ENCODE data around the gene TRAM2. TPM values are rescaled to one million over a fixed set of nuclear protein-coding genes. Genes with fewer than 3 reads are reported as not detected.

Gene TRAM2
- total and polyA plus RNA-seq, 9 of the 15 experiments (the other 6 are each of a cell fraction or from before 2014, with no cell fraction given) = 2.6 to 13.3 (median 8.9) TPM

GRCh38 chr6:52620055-52620905 lies 43.4 kb upstream of the TRAM2 start (continued):
- no peak for TF ChIP-seq CEBPZ (IDR thresholded peaks at IDR 0.05; ENCODE audit: borderline replicate concordance, low read depth, low read length)
- no peak for TF ChIP-seq IRF1 (CRISPR knock-in tag; IDR thresholded peaks at IDR 0.05; ENCODE audit: borderline replicate concordance)
- TF ChIP-seq CEBPG (CRISPR knock-in tag; IDR thresholded peaks at IDR 0.05) = peak; percentile 86
- TF ChIP-seq CEBPG (tag; conservative IDR thresholded peaks at IDR 0.05 in 1 of 2, IDR thresholded peaks at IDR 0.05 in 1 of 2) = peak; percentile 76 to 91
- no peak for TF ChIP-seq HCFC1 (IDR thresholded peaks at IDR 0.05; ENCODE audit: low read depth, low read length)
- TF ChIP-seq ZKSCAN8 (CRISPR knock-in tag; IDR thresholded peaks at IDR 0.05) = no peak
- TF ChIP-seq HES1 (IDR thresholded peaks at IDR 0.05; ENCODE audit: low read depth) = peak; percentile 37; the same call in 1 of the 2 replicates
- TF ChIP-seq KLF6 (CRISPR knock-in tag; IDR thresholded peaks at IDR 0.05; ENCODE audit: borderline replicate concordance) = 0 out of 2 replicates have a peak, but pooled peaks have one; percentile 60
- peak in 1 of 2 experiments; percentile 30; a peak in 1 of 4 replicates for TF ChIP-seq ZNF318 (IDR thresholded peaks at IDR 0.05; ENCODE audit: borderline replicate concordance in 1 of 2, low read depth in 1 of 2)
- TF ChIP-seq ADNP (tag; IDR thresholded peaks at IDR 0.05) = no peak
- no peak for TF ChIP-seq ZBED1 (IDR thresholded peaks at IDR 0.05)
